Psoas muscle (tissue), 8 donors: ENCODE measurements around the gene TNFRSF25. TPM values are rescaled to one million over a fixed set of nuclear protein-coding genes. Genes with fewer than 3 reads are reported as not detected.

Experiments used
- ATAC-seq, 4 donors: fragments of 200-7000 bp; cut with Tn5 transposase; one replicate each; pipeline ENCODE4 v1.9.1; 2020; ENCODE audit warnings: moderate library complexity in 3 of 4, mild to moderate bottlenecking in 2 of 4
- DNase-seq, 2 donors: peaks; one replicate each; pipeline ENCODE4 v3.0.0-alpha.2; 2020
- H3K27ac ChIP-seq: fragments of 200-600 bp; one replicate; pipeline ENCODE4 v1.8.0; 2022
- H3K27me3 ChIP-seq, 3 donors: fragments of 200-600 bp in 1 of 3; one replicate each; pipeline versions ENCODE4 v1.6.1 to v1.8.0; 2013 to 2022; ENCODE audit warnings: low read length in 2 of 3, mild to moderate bottlenecking in 2 of 3, moderate library complexity in 1 of 3; ENCODE audit not compliant: insufficient read depth in 3 of 3
- H3K36me3 ChIP-seq, 2 donors: fragments of 200-600 bp in 1 of 2; one replicate each; pipeline versions ENCODE4 v1.6.1 to v1.8.0; 2013 to 2022; ENCODE audit warnings: low read depth in 1 of 2, mild to moderate bottlenecking in 1 of 2, moderate library complexity in 1 of 2; ENCODE audit not compliant: insufficient read depth in 1 of 2
- H3K4me1 ChIP-seq: fragments of 200-600 bp; one replicate; pipeline ENCODE4 v1.8.0; 2022
- H3K4me3 ChIP-seq: fragments of 200-600 bp; one replicate; pipeline ENCODE4 v1.8.0; 2022; ENCODE audit warnings: mild to moderate bottlenecking
- H3K9me3 ChIP-seq: fragments of 200-600 bp; one replicate; pipeline ENCODE4 v1.8.0; 2022
- CTCF ChIP-seq: fragments of 200-600 bp; IDR thresholded peaks from one replicate; pipeline ENCODE4 v1.8.0; 2022; ENCODE audit warnings: antibody characterized with exemption
- WGBS, 3 donors: extraction: QIAGEN DNeasy Blood & Tissue Kit; methylation state at CpG; one replicate each; pipeline versions ENCODE4 v1.1.6 to v1.1.7; 2013; 5-methylcytosine and 5-hydroxymethylcytosine counted together
- intact Hi-C, 2 donors: fragments of 100-400 bp; cut with DNase I; formaldehyde crosslinking; loops; one replicate each; pipeline versions ENCODE4 v1.11.0 to v1.14.2; 2022
- polyA plus RNA-seq, 3 donors: library from polyadenylated mRNA; stranded (reverse); fragments of 200-250 nt; gene quantifications; one replicate each; pipeline ENCODE4 v1.2.3, GENCODE V29; 2013
- total RNA-seq, 4 donors: library from RNA; stranded (reverse); fragmentation: NEBNext Ultra II Directional in 2 of 4; extraction: Animal tissue kit (Norgen Biotek cat#: 25700) in 2 of 4; gene quantifications; one replicate each; pipeline versions ENCODE4 v1.2.1 to v1.2.4, GENCODE V29; 2021 to 2023
- donor health status: healthy with polysubstance abuse.
- donor health status: DM: no; HTN: no; CAD: no; lungs with moderate emphysema.
- donor health status: Bipolar disorder and iron deficiency.
- donor health status: healthy.
- donor health status: DM: yes; HTN: yes; CAD: no.
- donor health status: DM: no; HTN: no; CAD: no.
- donor health status: DM: no; HTN: no; CAD: no.
- donor health status: DM: yes; HTN: yes; CAD: no.

TNFRSF25 gene
- total and polyA plus RNA-seq, 7 donors, result 1.5 to 2.7 (median 1.9) TPM

DNA sequence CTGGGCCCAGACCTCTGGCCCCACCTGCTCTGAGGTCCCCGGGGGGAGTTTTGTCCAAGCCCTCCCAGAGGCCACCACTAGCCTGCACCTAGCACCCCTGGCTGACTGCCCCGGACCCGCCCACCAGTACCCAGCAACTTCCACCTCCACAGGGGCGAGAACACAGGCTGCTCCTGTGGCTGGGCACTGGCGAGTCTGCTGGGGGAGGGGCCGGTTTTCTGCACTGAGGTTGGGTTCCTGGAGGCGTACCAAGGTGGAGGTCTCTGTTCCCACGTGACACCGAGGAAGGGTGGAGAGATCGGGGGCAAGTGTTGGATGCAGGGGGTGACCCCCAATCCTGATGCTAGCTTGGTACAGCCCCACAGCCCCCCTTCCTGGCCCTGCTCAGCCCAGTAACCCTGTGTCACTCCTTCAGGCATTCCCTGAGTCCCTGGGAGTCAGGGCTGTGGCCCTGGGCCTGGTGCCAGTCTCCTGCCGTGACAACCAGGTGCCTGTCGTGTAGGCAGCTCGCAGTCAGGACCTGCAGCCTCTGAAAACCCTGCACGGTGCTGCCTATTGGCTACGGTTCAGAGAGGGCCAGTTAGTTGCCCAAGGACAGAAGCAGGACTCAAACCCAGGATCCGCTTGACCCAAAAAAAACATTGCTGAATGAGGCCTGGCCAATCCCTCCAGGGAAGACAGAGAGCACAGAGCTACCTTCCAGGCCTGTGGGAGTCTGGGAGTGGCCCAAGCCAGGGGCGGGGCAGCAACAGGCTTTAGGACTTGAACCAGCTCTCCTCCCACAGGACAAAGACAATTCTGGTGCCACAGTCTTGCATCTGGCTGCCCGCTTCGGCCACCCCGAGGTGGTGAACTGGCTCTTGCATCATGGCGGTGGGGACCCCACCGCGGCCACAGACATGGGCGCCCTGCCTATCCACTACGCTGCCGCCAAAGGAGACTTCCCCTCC, 38.3 kb downstream of the TNFRSF25 start:
- Histone ChIP-seq H3K4me3 (no peak overlapping the region), H3K27ac (no peak overlapping the region), H3K36me3 (no peaks in the 10 kb centered on the region), H3K4me1 (peaks cover 4% of the 10 kb centered on the region), H3K27me3 (peaks cover 0 to 72% (median 26%) of the 10 kb centered on the region in 3 donors), H3K9me3 (no peaks in the 10 kb centered on the region)
- intact Hi-C loops, result no loop called here
- no peak for DNase-seq
- ATAC-seq, result no peak
- TF ChIP-seq CTCF, result no peak
- WGBS, 3 donors, result 78 to 82% (median 79%) methylated on average over 26 of the region's 26 CpGs

- Histone ChIP-seq H3K36me3 (no peaks in the 10 kb centered on the region), H3K27me3 (peaks cover 0 to 80% (median 24%) of the 10 kb centered on the region in 3 donors), H3K4me1 (peaks cover 4% of the 10 kb centered on the region), H3K27ac (no peak overlapping the region), H3K4me3 (no peak overlapping the region), H3K9me3 (no peaks in the 10 kb centered on the region)
- DNase-seq (no peak), ATAC-seq (no peak)
- WGBS, 3 donors, result 78 to 85% (median 82%) methylated on average over 10 of the region's 10 CpGs
- intact Hi-C loops, result no loop called here
- no peak for TF ChIP-seq CTCF
Measured at GRCh38 chr1:6426972-6427350, 39.0 kb downstream of the TNFRSF25 start.

DNA sequence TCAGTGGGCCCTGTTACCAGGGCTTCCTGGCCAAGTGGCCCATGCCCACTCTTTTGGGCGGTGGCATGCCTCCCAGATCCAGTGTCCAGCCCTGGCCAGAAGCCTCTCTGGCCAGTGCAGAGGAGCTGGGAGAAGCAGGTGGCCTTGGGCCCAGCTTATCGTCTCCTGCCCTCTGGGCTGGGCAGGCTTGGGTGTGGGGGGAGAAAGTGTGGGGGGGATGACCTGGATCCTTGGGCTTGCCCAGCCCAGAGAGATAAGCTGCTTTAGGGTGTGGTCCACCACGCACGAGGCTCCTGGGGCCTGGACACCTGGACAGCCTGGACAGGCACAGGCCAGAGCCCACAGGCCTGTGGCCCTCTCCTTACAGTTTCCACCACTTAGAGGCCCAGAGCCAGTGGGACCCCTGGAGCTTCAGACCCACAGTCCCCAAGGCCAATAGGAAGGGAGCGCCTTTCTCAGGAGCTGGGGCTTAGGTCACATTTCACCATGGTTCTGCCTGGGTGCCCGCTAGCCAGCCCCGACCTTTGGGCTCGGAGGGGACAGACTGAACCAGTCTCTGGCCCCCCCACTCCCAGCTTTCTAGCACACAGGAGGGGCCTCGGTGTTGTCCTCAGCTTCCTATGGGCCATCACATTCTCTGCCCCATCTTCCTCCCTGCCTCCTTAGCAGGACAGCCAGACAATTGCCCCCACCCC, 39.5 kb downstream of the TNFRSF25 start:
- H3K27me3 ChIP-seq, result peaks cover 0 to 85% (median 24%) of the 10 kb centered on the region in 3 donors
- intact Hi-C loops, result no loop called here

DNA sequence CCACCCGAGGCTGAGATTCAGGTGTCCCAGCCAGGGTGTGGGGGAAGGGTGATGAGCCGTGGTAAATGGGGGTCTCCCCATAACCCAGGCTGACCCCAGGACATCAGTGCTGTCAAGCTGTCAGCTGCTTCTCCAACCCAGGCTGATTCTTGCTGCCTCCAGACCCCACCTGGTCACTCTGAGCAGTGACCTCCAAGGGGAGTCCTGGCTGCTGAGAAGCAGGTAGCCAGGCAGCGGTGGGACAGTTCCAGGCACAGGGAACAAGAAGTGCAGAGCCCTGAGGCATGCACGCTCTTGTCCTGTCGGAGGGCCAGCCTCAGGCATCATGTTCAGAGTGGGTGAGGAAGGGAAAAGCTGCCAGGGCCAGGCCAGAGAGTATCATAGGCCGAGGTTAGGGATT, 40.3 kb downstream of the TNFRSF25 start:
- H3K27ac ChIP-seq, result no peak overlapping the region
- intact Hi-C loops, result no loop called here
- no peaks in the 10 kb centered on the region for H3K36me3 ChIP-seq
- DNase-seq, result no peak
- 66 to 77% (median 71%) methylated on average over 6 of the region's 6 CpGs for WGBS, 3 donors
- H3K4me3 ChIP-seq, result no peak overlapping the region
- H3K4me1 ChIP-seq, result peaks cover 4% of the 10 kb centered on the region
- peaks cover 0 to 90% (median 28%) of the 10 kb centered on the region in 3 donors for H3K27me3 ChIP-seq
- H3K9me3 ChIP-seq, result no peaks in the 10 kb centered on the region
- no peak for TF ChIP-seq CTCF
- ATAC-seq, result no peak

More for the DNA sequence above, 39.5 kb downstream of the TNFRSF25 start:
- peaks cover 4% of the 10 kb centered on the region for H3K4me1 ChIP-seq
- no peak overlapping the region for H3K27ac ChIP-seq
- H3K36me3 ChIP-seq, result no peaks in the 10 kb centered on the region
- TF ChIP-seq CTCF, result no peak
- H3K9me3 ChIP-seq, result no peaks in the 10 kb centered on the region
- no peak overlapping the region for H3K4me3 ChIP-seq
- DNase-seq (no peak), ATAC-seq (no peak)
- WGBS, 3 donors, result 72 to 92% (median 81%) methylated on average over 9 of the region's 9 CpGs
